H1 (cell line): ENCODE data around the gene RTKN2. TPM values are rescaled to one million over a fixed set of nuclear protein-coding genes. Genes with fewer than 3 reads are reported as not detected.

Experiments
- HDAC2 ChIP-seq, 2 experiments: fragments of 300-600 bp in 1 of 2; sonication (generic) in 1 of 2; IDR thresholded peaks; 2 replicates each; pipeline ENCODE4 v1.6.1; 2011 to 2012; ENCODE audit warnings: low read depth in 2 of 2, low read length in 2 of 2, mild to moderate bottlenecking in 2 of 2, moderate library complexity in 2 of 2, borderline replicate concordance in 1 of 2, inconsistent platforms in 1 of 2
- RAD21 ChIP-seq, 2 experiments: IDR thresholded peaks in 1 of 2; conservative IDR thresholded peaks in 1 of 2; 2 replicates each; pipeline ENCODE4 v1.6.1; 2011; ENCODE audit warnings: low read depth in 2 of 2, low read length in 2 of 2, improper control_type of control experiment in 1 of 2, inconsistent platforms in 1 of 2, mild to moderate bottlenecking in 1 of 2, moderate library complexity in 1 of 2
- TAF7 ChIP-seq: optimal IDR thresholded peaks from 2 replicates; pipeline ENCODE3; 2011; ENCODE audit warnings: low read depth, mild to moderate bottlenecking, inconsistent platforms, low read length, moderate library complexity, borderline replicate concordance
- YY1 ChIP-seq: IDR thresholded peaks from 2 replicates; pipeline ENCODE4 v1.6.1; 2011; ENCODE audit warnings: low read depth, mild to moderate bottlenecking, low read length
- polyA plus RNA-seq, 7 experiments: library from polyadenylated mRNA; depleted of rRNA in 3 of 7; stranded (reverse) in 5 of 7; unstranded in 2 of 7; fragments of >200 nt in 5 of 7; fragments of 200-250 nt in 2 of 7; gene quantifications; 1 replicate in 5 of 7; 2 replicates in 1 of 7; 4 replicates in 1 of 7; pipeline versions ENCODE4 v1.2.1 to v1.2.3, GENCODE V29; 2011 to 2013; ENCODE audit warnings: missing spikeins in 2 of 7, mixed read lengths in 2 of 7
- total RNA-seq: library from RNA; stranded (reverse); fragmentation: NEBNext Ultra II Directional; extraction: Animal tissue kit (Norgen Biotek cat#: 25700); gene quantifications from 2 replicates; pipeline ENCODE4 v1.2.1, GENCODE V29; 2021
- TF ChIP-seq, protein P1 (sequence below): fragments of 300-600 bp; sonication (generic); IDR thresholded peaks from 2 replicates; pipeline ENCODE4 v1.7.1; 2012; ENCODE audit warnings: low read length, moderate library complexity, mild to moderate bottlenecking, inconsistent platforms; ENCODE audit not compliant: insufficient replicate concordance

Gene RTKN2
- total and polyA plus RNA-seq, 2 of the 8 experiments (the other 6 are each of a cell fraction or from before 2014, with no cell fraction given), result 5.1 to 24.6 TPM

- TF ChIP-seq, protein P1, sequence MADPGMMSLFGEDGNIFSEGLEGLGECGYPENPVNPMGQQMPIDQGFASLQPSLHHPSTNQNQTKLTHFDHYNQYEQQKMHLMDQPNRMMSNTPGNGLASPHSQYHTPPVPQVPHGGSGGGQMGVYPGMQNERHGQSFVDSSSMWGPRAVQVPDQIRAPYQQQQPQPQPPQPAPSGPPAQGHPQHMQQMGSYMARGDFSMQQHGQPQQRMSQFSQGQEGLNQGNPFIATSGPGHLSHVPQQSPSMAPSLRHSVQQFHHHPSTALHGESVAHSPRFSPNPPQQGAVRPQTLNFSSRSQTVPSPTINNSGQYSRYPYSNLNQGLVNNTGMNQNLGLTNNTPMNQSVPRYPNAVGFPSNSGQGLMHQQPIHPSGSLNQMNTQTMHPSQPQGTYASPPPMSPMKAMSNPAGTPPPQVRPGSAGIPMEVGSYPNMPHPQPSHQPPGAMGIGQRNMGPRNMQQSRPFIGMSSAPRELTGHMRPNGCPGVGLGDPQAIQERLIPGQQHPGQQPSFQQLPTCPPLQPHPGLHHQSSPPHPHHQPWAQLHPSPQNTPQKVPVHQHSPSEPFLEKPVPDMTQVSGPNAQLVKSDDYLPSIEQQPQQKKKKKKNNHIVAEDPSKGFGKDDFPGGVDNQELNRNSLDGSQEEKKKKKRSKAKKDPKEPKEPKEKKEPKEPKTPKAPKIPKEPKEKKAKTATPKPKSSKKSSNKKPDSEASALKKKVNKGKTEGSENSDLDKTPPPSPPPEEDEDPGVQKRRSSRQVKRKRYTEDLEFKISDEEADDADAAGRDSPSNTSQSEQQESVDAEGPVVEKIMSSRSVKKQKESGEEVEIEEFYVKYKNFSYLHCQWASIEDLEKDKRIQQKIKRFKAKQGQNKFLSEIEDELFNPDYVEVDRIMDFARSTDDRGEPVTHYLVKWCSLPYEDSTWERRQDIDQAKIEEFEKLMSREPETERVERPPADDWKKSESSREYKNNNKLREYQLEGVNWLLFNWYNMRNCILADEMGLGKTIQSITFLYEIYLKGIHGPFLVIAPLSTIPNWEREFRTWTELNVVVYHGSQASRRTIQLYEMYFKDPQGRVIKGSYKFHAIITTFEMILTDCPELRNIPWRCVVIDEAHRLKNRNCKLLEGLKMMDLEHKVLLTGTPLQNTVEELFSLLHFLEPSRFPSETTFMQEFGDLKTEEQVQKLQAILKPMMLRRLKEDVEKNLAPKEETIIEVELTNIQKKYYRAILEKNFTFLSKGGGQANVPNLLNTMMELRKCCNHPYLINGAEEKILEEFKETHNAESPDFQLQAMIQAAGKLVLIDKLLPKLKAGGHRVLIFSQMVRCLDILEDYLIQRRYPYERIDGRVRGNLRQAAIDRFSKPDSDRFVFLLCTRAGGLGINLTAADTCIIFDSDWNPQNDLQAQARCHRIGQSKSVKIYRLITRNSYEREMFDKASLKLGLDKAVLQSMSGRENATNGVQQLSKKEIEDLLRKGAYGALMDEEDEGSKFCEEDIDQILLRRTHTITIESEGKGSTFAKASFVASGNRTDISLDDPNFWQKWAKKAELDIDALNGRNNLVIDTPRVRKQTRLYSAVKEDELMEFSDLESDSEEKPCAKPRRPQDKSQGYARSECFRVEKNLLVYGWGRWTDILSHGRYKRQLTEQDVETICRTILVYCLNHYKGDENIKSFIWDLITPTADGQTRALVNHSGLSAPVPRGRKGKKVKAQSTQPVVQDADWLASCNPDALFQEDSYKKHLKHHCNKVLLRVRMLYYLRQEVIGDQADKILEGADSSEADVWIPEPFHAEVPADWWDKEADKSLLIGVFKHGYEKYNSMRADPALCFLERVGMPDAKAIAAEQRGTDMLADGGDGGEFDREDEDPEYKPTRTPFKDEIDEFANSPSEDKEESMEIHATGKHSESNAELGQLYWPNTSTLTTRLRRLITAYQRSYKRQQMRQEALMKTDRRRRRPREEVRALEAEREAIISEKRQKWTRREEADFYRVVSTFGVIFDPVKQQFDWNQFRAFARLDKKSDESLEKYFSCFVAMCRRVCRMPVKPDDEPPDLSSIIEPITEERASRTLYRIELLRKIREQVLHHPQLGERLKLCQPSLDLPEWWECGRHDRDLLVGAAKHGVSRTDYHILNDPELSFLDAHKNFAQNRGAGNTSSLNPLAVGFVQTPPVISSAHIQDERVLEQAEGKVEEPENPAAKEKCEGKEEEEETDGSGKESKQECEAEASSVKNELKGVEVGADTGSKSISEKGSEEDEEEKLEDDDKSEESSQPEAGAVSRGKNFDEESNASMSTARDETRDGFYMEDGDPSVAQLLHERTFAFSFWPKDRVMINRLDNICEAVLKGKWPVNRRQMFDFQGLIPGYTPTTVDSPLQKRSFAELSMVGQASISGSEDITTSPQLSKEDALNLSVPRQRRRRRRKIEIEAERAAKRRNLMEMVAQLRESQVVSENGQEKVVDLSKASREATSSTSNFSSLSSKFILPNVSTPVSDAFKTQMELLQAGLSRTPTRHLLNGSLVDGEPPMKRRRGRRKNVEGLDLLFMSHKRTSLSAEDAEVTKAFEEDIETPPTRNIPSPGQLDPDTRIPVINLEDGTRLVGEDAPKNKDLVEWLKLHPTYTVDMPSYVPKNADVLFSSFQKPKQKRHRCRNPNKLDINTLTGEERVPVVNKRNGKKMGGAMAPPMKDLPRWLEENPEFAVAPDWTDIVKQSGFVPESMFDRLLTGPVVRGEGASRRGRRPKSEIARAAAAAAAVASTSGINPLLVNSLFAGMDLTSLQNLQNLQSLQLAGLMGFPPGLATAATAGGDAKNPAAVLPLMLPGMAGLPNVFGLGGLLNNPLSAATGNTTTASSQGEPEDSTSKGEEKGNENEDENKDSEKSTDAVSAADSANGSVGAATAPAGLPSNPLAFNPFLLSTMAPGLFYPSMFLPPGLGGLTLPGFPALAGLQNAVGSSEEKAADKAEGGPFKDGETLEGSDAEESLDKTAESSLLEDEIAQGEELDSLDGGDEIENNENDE, result no peak
- TF ChIP-seq HDAC2 (IDR thresholded peaks at IDR 0.05; ENCODE audit: borderline replicate concordance in 1 of 2, low read depth in 2 of 2, low read length in 2 of 2) (no peak), YY1 (no peak), RAD21 (IDR thresholded peaks at IDR 0.05 in 1 of 2, conservative IDR thresholded peaks at IDR 0.05 in 1 of 2; ENCODE audit: low read depth in 2 of 2, low read length in 2 of 2) (peak; percentile 75 to 76), TAF7 (no peak)
These were observed 23.7 kb downstream of the RTKN2 start (continued) for GRCh38 chr10:62244785-62245467.
